Measurements from ENCODE around the gene SLAMF6.

SLAMF6 gene

DNA sequence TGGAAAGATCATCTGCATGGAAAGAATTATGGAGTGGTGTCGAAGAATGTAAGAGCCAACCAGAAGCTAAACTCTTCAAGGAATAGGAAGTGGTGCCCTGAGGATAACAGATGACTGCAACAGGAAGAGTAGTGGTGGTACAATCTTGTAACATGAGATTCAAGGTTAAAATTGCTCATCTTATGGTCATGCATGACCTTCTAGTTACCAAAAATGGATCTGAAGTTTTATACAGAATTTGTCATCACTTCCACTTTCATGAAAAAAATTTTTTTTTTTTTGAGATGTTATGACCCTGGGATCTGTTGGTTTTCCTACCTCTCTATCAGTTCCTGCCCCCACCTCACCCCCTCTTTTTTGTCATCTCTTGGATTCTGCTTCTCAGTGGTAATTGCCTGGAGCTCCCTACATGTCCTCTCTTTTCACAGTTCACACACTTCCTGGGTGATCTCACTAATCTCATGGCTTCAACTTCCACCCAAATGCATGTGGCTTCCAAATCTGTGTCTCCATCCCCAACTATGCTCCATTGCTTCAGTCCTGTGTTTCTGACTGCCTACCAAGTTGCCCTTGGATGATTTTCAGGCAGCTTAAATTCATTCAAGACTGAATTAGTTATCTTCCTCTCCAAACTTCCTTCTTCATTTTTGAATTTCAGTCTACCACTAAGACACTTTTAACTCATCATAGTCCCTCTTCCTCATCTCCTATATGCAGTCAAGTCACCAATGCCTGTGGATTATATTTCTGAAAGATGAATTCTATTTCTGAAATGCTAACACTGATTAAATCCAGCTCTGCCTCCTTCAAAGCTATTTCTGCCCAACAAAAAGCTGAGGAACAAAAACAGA is 48.4 kb downstream of the SLAMF6 start:
- FAIRE-seq (peak; percentile 88), DNase-seq (ENCODE audit: insufficient read length, low spot score) (no peak)

DNA sequence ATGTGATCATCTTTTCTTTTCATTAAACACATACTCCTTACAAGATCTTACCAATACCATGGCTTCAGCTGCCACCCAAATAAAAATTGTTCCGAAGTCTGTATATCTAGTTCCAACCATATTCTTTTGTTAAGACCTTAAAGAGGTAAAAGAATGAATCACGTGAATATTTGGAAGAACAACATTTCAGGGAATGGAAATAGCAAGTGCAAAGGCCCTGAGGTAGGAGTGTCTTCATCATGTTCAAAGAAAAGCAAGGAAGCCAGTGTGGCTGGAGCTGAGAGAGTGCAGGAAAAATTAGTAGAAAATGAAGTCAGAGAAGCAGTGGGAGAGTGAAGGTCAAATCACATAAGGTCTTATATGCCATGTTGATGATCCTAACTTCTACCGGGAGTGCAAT is 50.9 kb downstream of the SLAMF6 start:
- DNase-seq (ENCODE audit: insufficient read length, low spot score) (no peak), FAIRE-seq (peak; percentile 68)

DNA sequence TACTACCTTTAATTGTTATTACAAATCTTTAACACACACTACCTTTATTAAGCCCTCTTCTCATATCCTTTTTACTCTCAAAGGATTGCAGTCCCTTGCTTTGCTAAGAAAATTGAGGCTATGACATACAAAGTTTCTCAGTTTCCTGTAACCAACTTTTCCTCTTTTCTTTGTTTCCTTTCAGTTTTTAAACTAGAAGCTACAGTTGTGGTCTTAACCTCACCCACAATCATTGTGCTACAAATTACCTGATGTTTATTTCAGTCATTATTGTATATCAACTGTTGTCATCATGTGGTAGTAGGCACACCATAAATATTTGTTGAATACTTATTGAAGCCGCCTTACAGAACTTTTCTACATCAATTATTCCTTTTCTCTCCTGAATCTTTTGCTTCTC is 51.8 kb downstream of the SLAMF6 start:
- DNase-seq (ENCODE audit: insufficient read length, low spot score) (no peak), FAIRE-seq (peak; percentile 92)

DNA sequence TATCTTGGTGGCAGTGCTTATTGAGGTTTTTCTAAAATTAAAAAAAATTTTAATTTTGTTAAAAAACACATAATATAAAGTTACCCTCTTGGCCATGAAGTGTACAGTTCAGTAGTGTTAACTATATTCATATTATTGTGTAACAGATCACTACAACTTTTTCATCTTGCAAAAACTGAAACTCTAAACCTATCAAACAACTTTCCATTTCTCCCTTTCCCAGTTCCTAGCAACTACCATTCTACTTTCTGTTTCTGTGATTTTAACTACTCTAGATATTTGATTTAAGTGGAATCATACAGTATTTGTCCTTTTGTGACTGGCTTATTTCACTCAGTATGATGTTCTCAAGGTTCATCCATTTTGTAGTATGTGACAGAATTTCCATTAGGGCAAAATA is 55.5 kb downstream of the SLAMF6 start:
- FAIRE-seq: peak; percentile 68
- no peak for DNase-seq (ENCODE audit: insufficient read length, low spot score)

GRCh38 chr1:160466961-160467360 is 56.1 kb downstream of the SLAMF6 start:
- DNase-seq (ENCODE audit: insufficient read length, low spot score) (no peak), FAIRE-seq (peak; percentile 89)

DNA sequence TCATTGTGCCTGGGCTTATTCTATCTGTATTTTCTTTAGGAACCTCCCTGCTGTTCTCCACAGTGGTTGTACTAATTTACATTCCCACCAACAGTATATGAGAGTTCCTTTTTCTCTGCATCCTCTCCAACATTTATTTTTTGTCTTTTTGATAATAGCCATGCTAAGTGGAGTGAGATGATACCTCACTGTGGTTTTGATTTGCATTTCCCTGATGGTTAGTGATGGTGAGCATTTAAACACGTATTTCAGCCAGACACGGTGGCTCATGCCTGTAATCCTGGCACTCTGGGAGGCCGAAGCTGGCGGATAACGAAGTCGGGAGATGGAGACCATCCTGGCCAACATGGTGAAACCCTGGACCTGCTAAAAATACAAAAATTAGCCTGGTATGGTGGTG is 57.9 kb downstream of the SLAMF6 start:
- DNase-seq (ENCODE audit: insufficient read length, low spot score) (no peak), FAIRE-seq (no peak)

GRCh38 chr1:160460683-160461287 is 62.3 kb downstream of the SLAMF6 start:
- no peak for FAIRE-seq
- DNase-seq (ENCODE audit: insufficient read length, low spot score): no peak

DNA sequence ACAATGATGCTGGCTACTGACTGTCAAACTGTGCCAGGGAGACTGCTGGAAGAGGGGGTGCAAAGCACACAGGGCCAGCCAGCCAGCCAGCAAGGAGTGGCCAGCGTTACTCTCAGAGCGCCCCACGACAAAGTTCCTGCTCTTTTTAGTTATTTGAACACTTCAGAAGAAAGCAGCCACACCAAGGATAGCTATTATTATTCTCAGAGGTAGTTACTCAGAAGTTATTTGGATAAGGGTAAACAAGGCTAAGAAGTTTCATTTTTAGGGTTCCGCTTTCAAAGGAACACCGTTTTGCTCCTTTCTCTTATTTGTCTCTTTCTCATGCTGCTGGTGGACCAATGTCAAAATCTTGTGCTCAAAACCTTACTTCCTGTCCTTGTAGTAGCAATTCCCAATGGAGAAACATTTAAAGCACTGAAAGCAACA is 62.8 kb downstream of the SLAMF6 start:
- no peak for DNase-seq (ENCODE audit: insufficient read length, low spot score)
- FAIRE-seq: peak; percentile 97

- FAIRE-seq (no peak), DNase-seq (ENCODE audit: insufficient read length, low spot score) (no peak)
These were observed 63.4 kb downstream of the SLAMF6 start for GRCh38 chr1:160459687-160460086.

DNA sequence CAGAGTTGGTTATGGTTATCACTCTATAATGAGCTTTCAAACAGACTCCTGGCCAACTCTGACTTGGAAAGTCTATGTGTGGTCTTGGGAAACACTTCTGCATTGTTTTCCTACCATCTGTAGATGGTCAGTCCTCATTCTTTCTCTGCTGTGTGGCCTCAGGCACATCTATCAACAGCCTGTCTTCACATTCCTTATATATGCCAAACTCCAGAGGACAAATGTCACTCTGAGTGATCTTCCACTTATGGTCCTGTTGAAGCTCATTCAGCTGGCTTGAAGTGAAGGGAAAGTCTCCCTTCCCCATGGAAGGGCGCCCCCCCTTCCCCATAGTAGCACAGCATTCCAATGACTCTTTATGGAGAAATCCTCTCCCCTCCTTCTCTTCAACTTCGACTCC is 64.0 kb downstream of the SLAMF6 start:
- DNase-seq (ENCODE audit: insufficient read length, low spot score) (no peak), FAIRE-seq (no peak)

- DNase-seq (ENCODE audit: insufficient read length, low spot score) (no peak), FAIRE-seq (no peak)
These were observed 67.9 kb downstream of the SLAMF6 start for GRCh38 chr1:160455153-160455517.

DNA sequence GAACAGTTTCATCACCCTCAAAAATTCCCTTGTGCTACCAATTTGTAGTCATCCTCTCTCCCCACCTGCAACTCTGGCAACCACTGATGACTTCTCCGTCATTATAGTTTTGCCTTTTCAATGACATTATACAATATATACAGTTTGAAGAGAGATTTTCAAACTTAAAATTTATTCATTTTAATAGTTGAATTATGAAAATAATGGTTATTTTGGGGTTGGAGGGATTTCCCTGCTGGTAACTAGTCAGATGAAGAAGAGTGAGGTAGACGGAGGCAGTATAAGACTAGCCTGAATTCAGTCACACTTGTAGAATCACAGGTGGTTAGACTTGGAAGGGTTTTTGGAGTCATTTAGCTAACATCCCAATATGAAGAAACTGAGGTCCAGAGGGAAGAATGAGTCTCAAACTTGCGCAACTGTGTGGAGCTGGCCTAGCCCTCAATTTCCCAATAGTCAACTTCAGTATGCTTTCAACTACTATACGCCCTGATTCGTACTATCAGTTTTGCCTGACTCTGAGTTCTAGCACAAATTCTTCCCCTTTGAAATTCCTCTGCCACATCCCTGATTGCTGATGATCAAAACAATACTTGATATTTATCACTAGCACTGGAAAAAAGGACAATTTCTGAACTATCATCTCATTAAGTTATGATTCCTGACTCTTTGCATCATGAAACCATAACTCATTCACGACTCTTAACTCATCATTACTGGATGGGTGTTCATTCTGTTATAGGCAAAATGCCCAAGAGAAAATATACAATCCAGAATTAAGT is 68.5 kb downstream of the SLAMF6 start:
- DNase-seq (ENCODE audit: insufficient read length, low spot score) (no peak), FAIRE-seq (peak; percentile 92)

GRCh38 chr1:160453443-160453842 is 69.6 kb downstream of the SLAMF6 start:
- no peak for DNase-seq (ENCODE audit: insufficient read length, low spot score)
- peak; percentile 93 for FAIRE-seq

- peak; percentile 97 for FAIRE-seq
- DNase-seq (ENCODE audit: insufficient read length, low spot score): no peak
These were observed 71.2 kb downstream of the SLAMF6 start for GRCh38 chr1:160451859-160452232.

- DNase-seq (ENCODE audit: insufficient read length, low spot score) (no peak), FAIRE-seq (no peak)
These were observed 71.8 kb downstream of the SLAMF6 start for GRCh38 chr1:160451119-160451858.

- DNase-seq (ENCODE audit: insufficient read length, low spot score) (no peak), FAIRE-seq (no peak)
These were observed 73.6 kb downstream of the SLAMF6 start for GRCh38 chr1:160449494-160449893.

DNA sequence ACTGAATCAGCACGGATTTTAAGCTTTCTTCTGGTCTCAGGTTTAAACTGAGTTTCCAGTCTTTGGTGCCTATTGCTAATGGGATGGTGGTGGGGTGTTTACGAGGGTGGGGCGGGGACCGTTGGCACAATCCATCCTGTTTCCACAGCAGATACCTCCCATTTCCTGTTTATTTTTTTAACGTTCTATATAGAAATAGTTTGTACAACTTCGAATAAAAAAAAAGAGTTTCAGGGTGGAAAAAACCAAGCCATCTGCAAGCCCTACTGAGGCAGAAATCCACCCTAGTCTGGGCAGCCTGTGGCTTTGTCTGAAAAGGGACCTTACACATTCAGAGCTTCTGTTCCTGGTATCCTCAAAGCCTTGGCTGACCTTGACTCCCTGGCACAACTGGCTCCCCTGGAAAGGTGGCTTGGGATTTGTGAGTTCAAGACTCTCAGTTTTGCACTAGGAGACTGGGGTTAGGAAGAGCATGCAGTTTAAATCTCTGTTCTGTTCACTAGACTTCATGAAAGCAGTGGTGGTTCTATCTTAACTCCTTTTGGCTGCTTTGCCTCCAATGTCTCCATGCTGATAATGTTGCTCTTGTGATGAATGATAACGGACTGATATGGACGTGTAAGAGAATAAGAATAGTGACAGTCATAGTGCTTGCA is 76.0 kb downstream of the SLAMF6 start:
- DNase-seq (ENCODE audit: insufficient read length, low spot score) (no peak), FAIRE-seq (peak; percentile 28)

GRCh38 chr1:160439718-160440117 is 83.3 kb downstream of the SLAMF6 start:
- FAIRE-seq (no peak), DNase-seq (ENCODE audit: insufficient read length, low spot score) (no peak)

GRCh38 chr1:160438935-160439334 is 84.1 kb downstream of the SLAMF6 start:
- DNase-seq (ENCODE audit: insufficient read length, low spot score) (no peak), FAIRE-seq (no peak)

DNA sequence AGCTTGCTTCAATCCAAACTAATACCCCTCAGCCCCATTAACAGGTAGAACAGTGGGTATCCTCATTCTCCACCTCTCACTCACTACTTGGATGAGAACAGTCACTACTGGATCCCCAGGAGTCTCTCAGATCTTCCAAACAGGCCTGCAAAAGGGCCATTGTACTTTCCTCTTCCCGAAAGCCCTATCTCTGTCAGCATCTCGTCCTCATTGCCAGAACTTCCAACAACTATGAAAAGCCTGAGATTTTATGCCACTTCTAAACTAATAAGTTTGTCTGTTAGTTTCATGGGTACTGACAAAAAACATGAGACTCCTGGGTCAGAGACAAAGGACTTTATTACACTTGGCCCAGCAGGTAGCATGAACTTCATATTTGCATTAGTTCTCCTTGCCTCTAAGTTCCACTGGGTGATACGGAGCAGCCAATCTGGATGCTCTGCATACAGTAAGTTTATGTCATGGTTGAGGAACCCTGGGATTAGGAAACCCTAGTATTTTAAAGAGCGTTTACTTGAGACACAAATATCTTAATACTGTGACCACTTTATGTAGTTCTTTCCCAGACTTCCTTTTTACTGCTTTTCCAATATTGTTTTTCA is 84.6 kb downstream of the SLAMF6 start:
- FAIRE-seq: no peak
- DNase-seq (ENCODE audit: insufficient read length, low spot score): no peak

All from GM19239 (cell line).